T-helper 1 cell treated with Interleukin-12 subunit alpha and Interleukin-12 subunit beta and Interleukin-4 antibody, amounts not matched to agents 30 μg/mL and 1 μg/mL, for 36 hours (primary cell): ENCODE measurements around the gene SYTL3.
A peak's percentile ranks its signal among the peaks of the same experiment; 100 is the strongest.

Experiments used
- H3K27ac Mint-ChIP-seq: one replicate; pipeline ENCODE4 v1.8.0; 2021; ENCODE audit warnings: mild to moderate bottlenecking, mixed read lengths
- H3K27me3 Mint-ChIP-seq: one replicate; pipeline ENCODE4 v1.8.0; 2021; ENCODE audit warnings: low read depth, mixed read lengths
- H3K36me3 Mint-ChIP-seq: one replicate; pipeline ENCODE4 v1.8.0; 2021; ENCODE audit warnings: low read depth, mixed read lengths
- H3K4me1 Mint-ChIP-seq: one replicate; pipeline ENCODE4 v1.8.0; 2021; ENCODE audit warnings: low read depth, mixed read lengths
- H3K4me3 Mint-ChIP-seq: one replicate; pipeline ENCODE4 v1.8.0; 2021; ENCODE audit warnings: mild to moderate bottlenecking, moderate library complexity, mixed read lengths
- H3K9me3 Mint-ChIP-seq: one replicate; pipeline ENCODE4 v1.8.0; 2021; ENCODE audit warnings: mixed read lengths

The SYTL3 gene

GRCh38 chr6:158753811-158754210, 104.0 kb downstream of the SYTL3 start:
- H3K9me3 Mint-ChIP-seq = no peaks in the 10 kb centered on the region
- no peak overlapping the region for H3K4me3 Mint-ChIP-seq
- H3K27ac Mint-ChIP-seq = no peak overlapping the region
- H3K27me3 Mint-ChIP-seq = no peaks in the 10 kb centered on the region
- peaks cover 39% of the 10 kb centered on the region for H3K36me3 Mint-ChIP-seq
- H3K4me1 Mint-ChIP-seq = no peaks in the 10 kb centered on the region

- Mint-ChIP-seq H3K9me3 (no peaks in the 10 kb centered on the region), H3K4me3 (no peak overlapping the region), H3K27ac (no peak overlapping the region), H3K27me3 (no peaks in the 10 kb centered on the region), H3K4me1 (no peaks in the 10 kb centered on the region), H3K36me3 (peaks cover 38% of the 10 kb centered on the region)
Measured at GRCh38 chr6:158754738-158755137, 104.9 kb downstream of the SYTL3 start.

GRCh38 chr6:158755636-158756035, 105.8 kb downstream of the SYTL3 start:
- no peak overlapping the region for H3K27ac Mint-ChIP-seq
- no peak overlapping the region for H3K4me3 Mint-ChIP-seq
- H3K27me3 Mint-ChIP-seq = no peaks in the 10 kb centered on the region
- peaks cover 34% of the 10 kb centered on the region for H3K36me3 Mint-ChIP-seq
- H3K9me3 Mint-ChIP-seq = no peaks in the 10 kb centered on the region
- peaks cover 1% of the 10 kb centered on the region for H3K4me1 Mint-ChIP-seq

DNA sequence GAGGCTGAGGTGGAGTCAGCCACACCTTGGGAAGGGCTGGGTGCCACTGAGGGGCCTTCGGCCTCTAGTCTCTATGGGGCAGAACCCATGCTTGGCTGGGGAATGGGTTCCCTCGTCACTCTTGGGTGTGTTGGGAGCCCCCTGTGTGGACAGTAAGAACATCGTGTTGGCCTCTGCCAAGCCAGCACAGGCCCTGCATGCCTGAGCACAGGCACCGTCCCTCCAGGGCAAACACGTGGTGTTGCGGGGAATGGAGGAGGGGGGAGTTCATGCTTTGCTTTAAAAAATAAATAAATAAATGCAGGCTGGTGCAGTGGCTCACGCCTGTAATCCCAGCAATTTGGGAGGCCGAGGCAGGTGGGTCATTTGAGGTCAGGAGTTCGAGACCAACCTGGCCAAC, 106.3 kb downstream of the SYTL3 start:
- Mint-ChIP-seq H3K9me3 (no peaks in the 10 kb centered on the region), H3K27ac (no peak overlapping the region), H3K4me1 (peaks cover 1% of the 10 kb centered on the region), H3K4me3 (no peak overlapping the region), H3K36me3 (peaks cover 32% of the 10 kb centered on the region), H3K27me3 (no peaks in the 10 kb centered on the region)

DNA sequence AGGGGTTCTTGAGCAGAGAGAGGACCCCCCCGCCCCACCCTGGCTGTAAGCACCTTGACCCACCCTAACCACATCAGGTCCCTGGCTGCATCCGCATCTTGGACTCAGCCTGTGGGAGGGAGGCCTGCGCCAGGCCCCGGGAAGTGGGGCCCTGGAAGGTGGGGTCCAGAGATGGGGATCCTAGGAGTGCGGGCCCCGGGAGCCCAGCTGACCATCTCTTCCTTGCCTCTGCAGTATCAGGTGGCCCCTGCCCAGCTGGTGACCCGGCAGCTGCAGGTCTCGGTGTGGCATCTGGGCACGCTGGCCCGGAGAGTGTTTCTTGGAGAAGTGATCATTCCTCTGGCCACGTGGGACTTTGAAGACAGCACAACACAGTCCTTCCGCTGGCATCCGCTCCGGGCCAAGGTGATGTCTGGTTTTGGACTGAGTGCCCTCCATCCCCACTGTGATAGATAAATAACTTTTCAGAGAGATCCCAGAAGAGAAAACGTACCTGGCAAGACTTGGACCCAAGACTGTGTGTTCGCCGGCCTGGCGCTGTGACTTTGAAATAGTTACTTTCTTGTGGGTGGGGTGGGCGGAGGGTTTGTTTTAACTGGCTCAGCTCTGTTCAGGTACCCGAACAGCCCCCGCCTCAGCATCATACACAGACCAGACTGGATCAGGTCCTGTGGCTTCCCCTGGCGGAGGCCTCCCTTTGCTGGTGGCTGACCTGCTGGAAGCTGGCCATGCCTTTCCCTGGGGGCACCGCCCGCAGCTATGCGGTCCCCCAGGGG, 107.3 kb downstream of the SYTL3 start:
- H3K4me3 Mint-ChIP-seq = no peak overlapping the region
- H3K4me1 Mint-ChIP-seq = peaks cover 1% of the 10 kb centered on the region
- no peaks in the 10 kb centered on the region for H3K27me3 Mint-ChIP-seq
- no peaks in the 10 kb centered on the region for H3K9me3 Mint-ChIP-seq
- no peak overlapping the region for H3K27ac Mint-ChIP-seq
- H3K36me3 Mint-ChIP-seq = peaks cover 29% of the 10 kb centered on the region

- Mint-ChIP-seq H3K36me3 (peaks cover 34% of the 10 kb centered on the region), H3K4me1 (peaks cover 2% of the 10 kb centered on the region), H3K9me3 (no peaks in the 10 kb centered on the region), H3K4me3 (no peak overlapping the region), H3K27me3 (no peaks in the 10 kb centered on the region), H3K27ac (no peak overlapping the region)
Measured at GRCh38 chr6:158757753-158758090, 107.9 kb downstream of the SYTL3 start.

GRCh38 chr6:158758451-158758860, 108.6 kb downstream of the SYTL3 start:
- Mint-ChIP-seq H3K27me3 (no peaks in the 10 kb centered on the region), H3K4me1 (peaks cover 3% of the 10 kb centered on the region), H3K9me3 (no peaks in the 10 kb centered on the region), H3K4me3 (no peak overlapping the region), H3K36me3 (peaks cover 36% of the 10 kb centered on the region), H3K27ac (peak overlapping the region; percentile 20)

DNA sequence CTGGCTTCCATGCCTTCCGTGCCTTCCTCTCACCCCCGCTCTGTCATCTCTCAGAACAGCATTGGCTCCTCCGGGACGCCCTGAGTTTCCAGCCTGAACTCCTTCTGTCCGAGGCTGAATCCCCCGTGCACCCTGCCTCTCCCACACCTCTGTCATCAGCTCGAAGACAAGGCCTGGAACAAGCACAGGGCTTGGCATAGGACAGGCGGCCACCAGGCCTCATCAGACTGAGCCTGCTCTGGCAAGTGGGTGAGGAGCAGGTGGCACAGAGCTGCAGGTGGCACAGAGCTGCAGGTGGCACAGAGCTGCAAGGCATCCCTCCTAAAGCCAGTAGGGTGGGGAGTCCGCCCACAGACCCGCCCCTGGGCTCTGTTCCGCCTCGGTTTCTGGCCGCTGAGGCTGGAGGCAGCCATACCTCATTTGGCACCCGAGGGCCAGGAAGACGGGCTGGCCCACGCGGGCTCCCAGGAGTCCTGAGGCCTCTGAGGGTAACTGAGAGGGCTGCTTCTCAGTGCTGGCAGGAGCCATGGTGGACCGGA, 109.2 kb downstream of the SYTL3 start:
- H3K9me3 Mint-ChIP-seq = no peaks in the 10 kb centered on the region
- H3K4me1 Mint-ChIP-seq = peaks cover 3% of the 10 kb centered on the region
- peaks cover 40% of the 10 kb centered on the region for H3K36me3 Mint-ChIP-seq
- no peak overlapping the region for H3K27ac Mint-ChIP-seq
- H3K27me3 Mint-ChIP-seq = no peaks in the 10 kb centered on the region
- no peak overlapping the region for H3K4me3 Mint-ChIP-seq

- Mint-ChIP-seq H3K9me3 (no peaks in the 10 kb centered on the region), H3K27ac (no peak overlapping the region), H3K36me3 (peaks cover 39% of the 10 kb centered on the region), H3K4me3 (no peak overlapping the region), H3K27me3 (no peaks in the 10 kb centered on the region), H3K4me1 (peaks cover 3% of the 10 kb centered on the region)
Measured at GRCh38 chr6:158759966-158760617, 110.2 kb downstream of the SYTL3 start.

GRCh38 chr6:158760618-158761250, 110.9 kb downstream of the SYTL3 start:
- peaks cover 43% of the 10 kb centered on the region for H3K36me3 Mint-ChIP-seq
- no peaks in the 10 kb centered on the region for H3K9me3 Mint-ChIP-seq
- H3K27me3 Mint-ChIP-seq = no peaks in the 10 kb centered on the region
- peaks cover 3% of the 10 kb centered on the region for H3K4me1 Mint-ChIP-seq
- no peak overlapping the region for H3K4me3 Mint-ChIP-seq
- no peak overlapping the region for H3K27ac Mint-ChIP-seq

DNA sequence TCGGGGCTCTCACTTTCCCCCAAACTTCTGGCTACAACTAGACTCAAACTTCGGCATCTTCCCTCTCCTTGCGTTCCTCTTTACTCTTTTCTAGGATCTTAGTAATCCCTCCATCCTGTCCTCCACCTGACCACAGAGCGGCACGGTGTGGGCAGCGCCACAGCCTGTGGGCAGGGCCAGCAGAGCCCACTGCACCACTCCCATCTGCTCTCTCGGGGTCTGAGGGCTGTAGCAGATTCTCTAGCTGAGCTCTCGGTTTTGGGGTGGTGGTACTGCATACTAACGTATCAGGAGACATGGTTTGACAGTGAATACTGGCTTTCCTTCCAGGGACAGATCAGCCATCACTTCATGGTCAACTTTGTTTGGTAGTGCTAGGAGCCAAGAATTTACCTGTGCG, 111.9 kb downstream of the SYTL3 start:
- Mint-ChIP-seq H3K4me1 (peaks cover 3% of the 10 kb centered on the region), H3K4me3 (no peak overlapping the region), H3K9me3 (no peaks in the 10 kb centered on the region), H3K27me3 (no peaks in the 10 kb centered on the region), H3K27ac (peak overlapping the region; percentile 2), H3K36me3 (peaks cover 39% of the 10 kb centered on the region)

- H3K36me3 Mint-ChIP-seq = peaks cover 41% of the 10 kb centered on the region
- H3K9me3 Mint-ChIP-seq = no peaks in the 10 kb centered on the region
- no peak overlapping the region for H3K4me3 Mint-ChIP-seq
- H3K4me1 Mint-ChIP-seq = peaks cover 3% of the 10 kb centered on the region
- H3K27ac Mint-ChIP-seq = no peak overlapping the region
- no peaks in the 10 kb centered on the region for H3K27me3 Mint-ChIP-seq
Measured at GRCh38 chr6:158762787-158763433, 113.1 kb downstream of the SYTL3 start.

- H3K27me3 Mint-ChIP-seq = no peaks in the 10 kb centered on the region
- no peaks in the 10 kb centered on the region for H3K9me3 Mint-ChIP-seq
- peaks cover 3% of the 10 kb centered on the region for H3K4me1 Mint-ChIP-seq
- H3K36me3 Mint-ChIP-seq = peaks cover 44% of the 10 kb centered on the region
- H3K4me3 Mint-ChIP-seq = no peak overlapping the region
- no peak overlapping the region for H3K27ac Mint-ChIP-seq
Measured at GRCh38 chr6:158763434-158764182, 113.8 kb downstream of the SYTL3 start.
